Neural crest cell (in vitro differentiated cells): ENCODE results near the gene COL4A1. TPM values are rescaled to one million over a fixed set of nuclear protein-coding genes. Genes with fewer than 3 reads are reported as not detected.

ENCODE experiments used
- DNase-seq: peaks from one replicate; pipeline ENCODE4 v3.0.0; 2021; ENCODE audit warnings: low read depth, mixed read lengths, low spot score
- H3K27ac Mint-ChIP-seq: one replicate; pipeline ENCODE4 v1.8.0; 2021; ENCODE audit warnings: mild to moderate bottlenecking, mixed read lengths; ENCODE audit not compliant: unreplicated experiment
- H3K27me3 Mint-ChIP-seq: 2 replicates; pipeline ENCODE4 v1.8.0; 2021; ENCODE audit warnings: low read depth, mild to moderate bottlenecking, mixed read lengths
- H3K36me3 Mint-ChIP-seq: 2 replicates; pipeline ENCODE4 v1.8.0; 2021; ENCODE audit warnings: low read depth, mild to moderate bottlenecking, mixed read lengths
- H3K4me1 Mint-ChIP-seq: 2 replicates; pipeline ENCODE4 v1.8.0; 2021; ENCODE audit warnings: mixed read lengths
- H3K4me3 Mint-ChIP-seq: one replicate; pipeline ENCODE4 v1.8.0; 2021; ENCODE audit warnings: mild to moderate bottlenecking, mixed read lengths
- H3K9me3 Mint-ChIP-seq: 2 replicates; pipeline ENCODE4 v1.8.0; 2021; ENCODE audit warnings: mixed read lengths
- total RNA-seq: library from RNA; stranded (reverse); gene quantifications from 2 replicates; pipeline ENCODE4 v1.2.1, GENCODE V29; 2021
- TF ChIP-seq, protein P1 (sequence below): fragments of 200-600 bp; sonication (generic); conservative IDR thresholded peaks from 2 replicates; pipeline ENCODE4 v1.5.0; 2021; ENCODE audit warnings: antibody characterized with exemption, mild to moderate bottlenecking

The COL4A1 gene
- total RNA-seq, 1 donor from 2014 or later, result 65.5 TPM

GRCh38 chr13:110280985-110281688 lies 25.8 kb downstream of the COL4A1 start:
- Mint-ChIP-seq H3K4me1 (peaks cover 7% of the 10 kb centered on the region), H3K4me3 (no peak overlapping the region)

GRCh38 chr13:110280231-110280813 lies 26.6 kb downstream of the COL4A1 start:
- no peak for DNase-seq
- Mint-ChIP-seq H3K36me3 (no peaks in the 10 kb centered on the region), H3K4me1 (peaks cover 12% of the 10 kb centered on the region), H3K27ac (no peak overlapping the region), H3K27me3 (no peaks in the 10 kb centered on the region), H3K4me3 (no peak overlapping the region), H3K9me3 (no peaks in the 10 kb centered on the region)
- TF ChIP-seq, protein P1, sequence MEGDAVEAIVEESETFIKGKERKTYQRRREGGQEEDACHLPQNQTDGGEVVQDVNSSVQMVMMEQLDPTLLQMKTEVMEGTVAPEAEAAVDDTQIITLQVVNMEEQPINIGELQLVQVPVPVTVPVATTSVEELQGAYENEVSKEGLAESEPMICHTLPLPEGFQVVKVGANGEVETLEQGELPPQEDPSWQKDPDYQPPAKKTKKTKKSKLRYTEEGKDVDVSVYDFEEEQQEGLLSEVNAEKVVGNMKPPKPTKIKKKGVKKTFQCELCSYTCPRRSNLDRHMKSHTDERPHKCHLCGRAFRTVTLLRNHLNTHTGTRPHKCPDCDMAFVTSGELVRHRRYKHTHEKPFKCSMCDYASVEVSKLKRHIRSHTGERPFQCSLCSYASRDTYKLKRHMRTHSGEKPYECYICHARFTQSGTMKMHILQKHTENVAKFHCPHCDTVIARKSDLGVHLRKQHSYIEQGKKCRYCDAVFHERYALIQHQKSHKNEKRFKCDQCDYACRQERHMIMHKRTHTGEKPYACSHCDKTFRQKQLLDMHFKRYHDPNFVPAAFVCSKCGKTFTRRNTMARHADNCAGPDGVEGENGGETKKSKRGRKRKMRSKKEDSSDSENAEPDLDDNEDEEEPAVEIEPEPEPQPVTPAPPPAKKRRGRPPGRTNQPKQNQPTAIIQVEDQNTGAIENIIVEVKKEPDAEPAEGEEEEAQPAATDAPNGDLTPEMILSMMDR, result no peak

More at GRCh38 chr13:110280985-110281688, 25.8 kb downstream of the COL4A1 start:
- Mint-ChIP-seq H3K27me3 (no peaks in the 10 kb centered on the region), H3K27ac (no peak overlapping the region), H3K9me3 (no peaks in the 10 kb centered on the region), H3K36me3 (no peaks in the 10 kb centered on the region)
- TF ChIP-seq, protein P1, result no peak
- no peak for DNase-seq

DNA sequence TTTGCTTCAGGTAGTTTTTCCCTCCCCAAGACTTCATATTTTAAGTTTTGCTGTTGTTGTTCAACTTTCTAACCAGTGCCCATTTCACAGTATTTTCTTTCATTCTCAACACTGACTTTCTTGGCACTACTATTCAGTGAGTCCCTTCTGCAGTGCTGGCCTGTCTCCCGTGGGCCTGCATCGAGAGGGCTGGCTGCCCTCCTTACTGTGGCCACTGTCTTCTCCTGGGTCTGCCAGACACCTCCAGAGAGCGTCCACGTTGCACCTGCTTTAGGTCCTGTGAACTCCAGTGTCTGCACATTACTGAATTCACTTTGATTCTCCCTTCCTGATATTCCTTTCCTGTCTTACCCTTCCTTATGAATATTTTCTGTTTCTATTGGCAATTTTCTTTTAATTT lies 27.3 kb downstream of the COL4A1 start:
- Mint-ChIP-seq H3K4me1 (peaks cover 16% of the 10 kb centered on the region), H3K9me3 (no peaks in the 10 kb centered on the region), H3K27me3 (no peaks in the 10 kb centered on the region), H3K4me3 (no peak overlapping the region), H3K27ac (no peak overlapping the region), H3K36me3 (no peaks in the 10 kb centered on the region)
- TF ChIP-seq, protein P1, result no peak
- no peak for DNase-seq

- H3K27me3 Mint-ChIP-seq, result no peaks in the 10 kb centered on the region
- H3K4me3 Mint-ChIP-seq, result no peak overlapping the region
- TF ChIP-seq, protein P1, result no peak
Measured at GRCh38 chr13:110278859-110279258, 28.1 kb downstream of the COL4A1 start.

GRCh38 chr13:110277357-110277975 lies 29.5 kb downstream of the COL4A1 start:
- no peaks in the 10 kb centered on the region for H3K27me3 Mint-ChIP-seq
- DNase-seq, result no peak
- H3K9me3 Mint-ChIP-seq, result no peaks in the 10 kb centered on the region
- no peak overlapping the region for H3K4me3 Mint-ChIP-seq
- H3K36me3 Mint-ChIP-seq, result no peaks in the 10 kb centered on the region
- TF ChIP-seq, protein P1, result no peak
- no peak overlapping the region for H3K27ac Mint-ChIP-seq
- peaks cover 30% of the 10 kb centered on the region for H3K4me1 Mint-ChIP-seq

More at GRCh38 chr13:110278859-110279258, 28.1 kb downstream of the COL4A1 start:
- Mint-ChIP-seq H3K27ac (no peak overlapping the region), H3K4me1 (peaks cover 22% of the 10 kb centered on the region), H3K36me3 (no peaks in the 10 kb centered on the region), H3K9me3 (no peaks in the 10 kb centered on the region)
- no peak for DNase-seq
